ENCODE data around the gene CTNNBL1. TPM values are rescaled to one million over a fixed set of nuclear protein-coding genes. Genes with fewer than 3 reads are reported as not detected.

CTNNBL1 gene
- total and polyA plus RNA-seq, 8 donors = 14.8 to 34.9 (median 21.3) TPM

DNA sequence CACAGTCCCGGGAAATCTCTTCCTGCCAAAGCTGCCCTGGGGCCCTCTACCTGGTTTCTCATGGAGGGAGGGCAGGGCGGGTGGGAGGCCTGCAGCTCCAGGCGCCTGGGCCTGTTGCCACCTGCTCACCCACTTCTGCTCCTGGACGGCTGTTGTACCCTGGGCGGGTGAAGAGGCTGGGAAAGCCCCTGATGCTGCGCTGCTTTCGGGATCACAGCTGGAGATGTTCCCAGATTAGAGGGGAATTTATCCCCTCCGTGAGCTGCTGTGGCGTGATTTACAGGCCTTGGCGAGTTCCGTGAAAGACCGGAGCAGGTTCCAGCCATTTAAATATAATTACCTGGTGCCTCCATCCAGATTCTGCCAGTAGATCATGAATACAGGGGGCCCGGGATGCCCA, 196.8 kb downstream of the CTNNBL1 start:
- Histone ChIP-seq H3K4me1 (no peaks in the 10 kb centered on the region), H3K4me3 (no peak overlapping the region), H3K27me3 (no peaks in the 10 kb centered on the region), H3K27ac (no peak overlapping the region), H3K9me3 (no peaks in the 10 kb centered on the region), H3K36me3 (no peaks in the 10 kb centered on the region)
- ATAC-seq = no peak
- no peak for FAIRE-seq
- intact Hi-C loops (cut with DNase I) = no loop called here
- DNase-seq = no peak
- WGBS, 2 donors = 68 to 74% methylated on average over 13 of the region's 13 CpGs
- TF ChIP-seq, protein P1, sequence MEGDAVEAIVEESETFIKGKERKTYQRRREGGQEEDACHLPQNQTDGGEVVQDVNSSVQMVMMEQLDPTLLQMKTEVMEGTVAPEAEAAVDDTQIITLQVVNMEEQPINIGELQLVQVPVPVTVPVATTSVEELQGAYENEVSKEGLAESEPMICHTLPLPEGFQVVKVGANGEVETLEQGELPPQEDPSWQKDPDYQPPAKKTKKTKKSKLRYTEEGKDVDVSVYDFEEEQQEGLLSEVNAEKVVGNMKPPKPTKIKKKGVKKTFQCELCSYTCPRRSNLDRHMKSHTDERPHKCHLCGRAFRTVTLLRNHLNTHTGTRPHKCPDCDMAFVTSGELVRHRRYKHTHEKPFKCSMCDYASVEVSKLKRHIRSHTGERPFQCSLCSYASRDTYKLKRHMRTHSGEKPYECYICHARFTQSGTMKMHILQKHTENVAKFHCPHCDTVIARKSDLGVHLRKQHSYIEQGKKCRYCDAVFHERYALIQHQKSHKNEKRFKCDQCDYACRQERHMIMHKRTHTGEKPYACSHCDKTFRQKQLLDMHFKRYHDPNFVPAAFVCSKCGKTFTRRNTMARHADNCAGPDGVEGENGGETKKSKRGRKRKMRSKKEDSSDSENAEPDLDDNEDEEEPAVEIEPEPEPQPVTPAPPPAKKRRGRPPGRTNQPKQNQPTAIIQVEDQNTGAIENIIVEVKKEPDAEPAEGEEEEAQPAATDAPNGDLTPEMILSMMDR (IDR thresholded peaks at IDR 0.05) = no peak

DNA sequence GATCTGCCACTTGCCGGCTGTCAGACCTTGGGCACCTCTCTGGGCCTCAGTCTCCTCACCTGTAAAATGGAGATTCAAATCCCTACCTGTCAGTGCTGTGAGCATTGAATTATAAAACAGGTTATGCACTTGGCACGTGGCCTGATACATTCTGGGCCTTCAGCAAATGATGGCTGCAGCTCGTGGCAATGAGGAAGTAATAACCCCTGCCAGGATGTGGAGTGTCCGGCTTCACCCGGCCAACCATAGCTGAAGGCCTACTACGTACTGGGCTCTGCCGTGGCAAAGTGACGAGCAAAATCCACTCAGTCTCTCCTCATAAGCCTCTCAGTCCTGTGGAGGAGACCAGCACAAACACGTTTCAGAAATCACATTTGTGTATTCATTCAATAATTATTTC, 198.2 kb downstream of the CTNNBL1 start:
- Histone ChIP-seq H3K4me3 (no peak overlapping the region), H3K36me3 (no peaks in the 10 kb centered on the region), H3K27ac (no peak overlapping the region), H3K9me3 (no peaks in the 10 kb centered on the region), H3K4me1 (no peaks in the 10 kb centered on the region), H3K27me3 (no peaks in the 10 kb centered on the region)
- DNase-seq (peak in 1 of 6 donors; percentile 23), ATAC-seq (peak in 3 of 4 donors; percentile 22 to 35 (median 29)), FAIRE-seq (no peak)
- TF ChIP-seq, protein P1 (IDR thresholded peaks at IDR 0.05) = no peak
- intact Hi-C loops (cut with DNase I) = no loop called here
- 52 to 58% methylated on average over 9 of the region's 9 CpGs for WGBS, 2 donors

DNA sequence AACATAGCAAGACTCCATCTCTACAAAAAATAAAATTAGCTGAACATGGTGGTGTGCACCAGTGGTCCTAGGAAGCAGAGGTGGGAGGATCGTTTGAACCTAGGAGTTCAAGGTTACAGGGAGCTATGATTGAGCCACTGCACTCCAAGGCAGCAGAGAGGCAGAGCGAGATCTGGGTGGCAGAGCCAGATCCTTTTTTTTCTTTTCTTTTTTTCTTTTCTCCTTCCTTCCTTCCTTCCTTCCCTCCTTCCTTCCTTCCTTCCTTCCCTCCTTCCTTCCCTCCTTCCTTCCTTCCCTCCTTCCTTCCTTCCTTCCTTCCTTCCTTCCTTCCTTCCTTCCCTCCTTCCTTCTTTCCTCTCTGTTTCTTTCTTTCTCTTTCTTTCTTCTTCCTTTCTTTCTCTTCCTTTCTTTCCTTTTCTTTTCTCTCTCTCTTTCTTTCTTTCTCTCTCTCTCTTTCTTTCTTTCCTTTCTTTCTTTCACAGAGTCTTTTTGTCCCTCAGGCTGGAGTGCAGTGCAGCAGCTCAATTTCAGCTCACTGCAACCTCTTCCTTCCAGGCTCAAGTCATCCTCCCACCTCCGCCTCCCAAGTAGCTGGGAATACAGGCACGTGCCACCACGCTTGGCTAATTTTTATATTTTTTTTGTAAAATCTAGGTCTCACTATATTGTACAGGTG, 199.9 kb downstream of the CTNNBL1 start:
- H3K4me1 ChIP-seq = no peaks in the 10 kb centered on the region
- TF ChIP-seq, protein P1 (IDR thresholded peaks at IDR 0.05) = no peak
- no peak overlapping the region for H3K27ac ChIP-seq
- intact Hi-C loops (cut with DNase I) = no loop called here
- no peaks in the 10 kb centered on the region for H3K9me3 ChIP-seq
- FAIRE-seq = no peak
- H3K27me3 ChIP-seq = no peaks in the 10 kb centered on the region
- H3K36me3 ChIP-seq = no peaks in the 10 kb centered on the region
- no peak for ATAC-seq
- 72 to 84% methylated on average over 5 of the region's 5 CpGs for WGBS, 2 donors
- no peak for DNase-seq
- H3K4me3 ChIP-seq = no peak overlapping the region

- no peak overlapping the region for H3K27ac ChIP-seq
- no peak overlapping the region for H3K4me3 ChIP-seq
- TF ChIP-seq, protein P1 (IDR thresholded peaks at IDR 0.05) = no peak
- H3K36me3 ChIP-seq = no peaks in the 10 kb centered on the region
- H3K27me3 ChIP-seq = no peaks in the 10 kb centered on the region
- intact Hi-C loops (cut with DNase I) = no loop called here
- H3K4me1 ChIP-seq = no peaks in the 10 kb centered on the region
- peak in 1 of 6 donors; percentile 13 for DNase-seq
- H3K9me3 ChIP-seq = no peaks in the 10 kb centered on the region
- no peak for FAIRE-seq
- 83 to 85% methylated on average over 4 of the region's 4 CpGs for WGBS, 2 donors
- no peak for ATAC-seq
These were observed 200.6 kb downstream of the CTNNBL1 start for GRCh38 chr20:37894454-37894853.

- H3K9me3 ChIP-seq = no peaks in the 10 kb centered on the region
- no peaks in the 10 kb centered on the region for H3K27me3 ChIP-seq
- H3K36me3 ChIP-seq = no peaks in the 10 kb centered on the region
- intact Hi-C loops (cut with DNase I) = no loop called here
- WGBS, 2 donors = 89 to 90% methylated on average over 6 of the region's 6 CpGs
- FAIRE-seq = no peak
- DNase-seq = no peak
- ATAC-seq = no peak
- H3K27ac ChIP-seq = no peak overlapping the region
- no peaks in the 10 kb centered on the region for H3K4me1 ChIP-seq
- TF ChIP-seq, protein P1 (IDR thresholded peaks at IDR 0.05) = no peak
- H3K4me3 ChIP-seq = no peak overlapping the region
These were observed 201.3 kb downstream of the CTNNBL1 start for GRCh38 chr20:37895166-37895565.
